PC-9 (cell line): ENCODE results near the gene YPEL2.

Source experiments
- EZH2 ChIP-seq: fragments of 200-600 bp; sonication (generic); IDR thresholded peaks from 2 replicates; pipeline ENCODE4 v1.8.0; 2017; ENCODE audit warnings: antibody characterized with exemption, low read depth
- TF ChIP-seq, protein P1 (sequence below): fragments of 200-600 bp; sonication (generic); conservative IDR thresholded peaks from 2 replicates; pipeline ENCODE4 v1.6.1; 2017; ENCODE audit warnings: mixed run types, antibody characterized with exemption, mild to moderate bottlenecking, moderate library complexity

DNA sequence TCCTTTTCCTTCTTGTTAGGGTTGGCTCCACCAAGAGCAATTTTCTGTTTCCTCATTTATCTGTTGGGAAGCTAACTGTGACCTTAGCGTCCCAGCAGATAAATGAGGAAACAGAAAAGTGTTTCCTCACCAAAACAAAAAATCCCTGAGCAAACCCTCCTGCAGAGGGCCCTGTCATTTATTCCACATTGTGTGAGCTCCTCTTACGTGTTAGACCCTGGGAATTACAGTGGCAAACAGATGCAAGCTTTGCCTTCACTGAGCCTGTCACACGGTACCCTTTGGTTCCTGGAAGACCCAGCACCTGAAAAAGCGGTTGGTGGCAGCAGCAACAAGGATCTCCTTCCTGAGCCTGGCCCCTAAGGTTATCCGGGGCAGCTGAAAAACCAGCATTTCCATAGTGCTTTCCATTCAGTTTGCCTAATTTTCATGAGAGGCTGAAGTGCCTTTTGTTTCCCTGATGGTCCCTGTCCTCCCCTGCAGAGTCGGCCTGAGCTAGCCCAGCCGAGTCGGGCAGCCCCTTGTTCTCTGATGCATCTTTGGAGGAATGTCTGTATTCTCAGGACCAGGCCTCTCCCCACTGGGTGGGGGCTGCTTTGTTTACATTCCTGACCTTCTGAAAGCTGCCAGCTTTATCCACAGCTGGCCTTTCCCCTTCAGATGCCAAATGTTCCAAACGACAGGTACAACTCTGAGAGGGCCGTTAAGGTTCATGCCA lies 34.7 kb downstream of the YPEL2 start:
- TF ChIP-seq EZH2, result no peak
- TF ChIP-seq, protein P1, sequence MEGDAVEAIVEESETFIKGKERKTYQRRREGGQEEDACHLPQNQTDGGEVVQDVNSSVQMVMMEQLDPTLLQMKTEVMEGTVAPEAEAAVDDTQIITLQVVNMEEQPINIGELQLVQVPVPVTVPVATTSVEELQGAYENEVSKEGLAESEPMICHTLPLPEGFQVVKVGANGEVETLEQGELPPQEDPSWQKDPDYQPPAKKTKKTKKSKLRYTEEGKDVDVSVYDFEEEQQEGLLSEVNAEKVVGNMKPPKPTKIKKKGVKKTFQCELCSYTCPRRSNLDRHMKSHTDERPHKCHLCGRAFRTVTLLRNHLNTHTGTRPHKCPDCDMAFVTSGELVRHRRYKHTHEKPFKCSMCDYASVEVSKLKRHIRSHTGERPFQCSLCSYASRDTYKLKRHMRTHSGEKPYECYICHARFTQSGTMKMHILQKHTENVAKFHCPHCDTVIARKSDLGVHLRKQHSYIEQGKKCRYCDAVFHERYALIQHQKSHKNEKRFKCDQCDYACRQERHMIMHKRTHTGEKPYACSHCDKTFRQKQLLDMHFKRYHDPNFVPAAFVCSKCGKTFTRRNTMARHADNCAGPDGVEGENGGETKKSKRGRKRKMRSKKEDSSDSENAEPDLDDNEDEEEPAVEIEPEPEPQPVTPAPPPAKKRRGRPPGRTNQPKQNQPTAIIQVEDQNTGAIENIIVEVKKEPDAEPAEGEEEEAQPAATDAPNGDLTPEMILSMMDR, result no peak
